ENCODE data around the gene NUP205.

DNA sequence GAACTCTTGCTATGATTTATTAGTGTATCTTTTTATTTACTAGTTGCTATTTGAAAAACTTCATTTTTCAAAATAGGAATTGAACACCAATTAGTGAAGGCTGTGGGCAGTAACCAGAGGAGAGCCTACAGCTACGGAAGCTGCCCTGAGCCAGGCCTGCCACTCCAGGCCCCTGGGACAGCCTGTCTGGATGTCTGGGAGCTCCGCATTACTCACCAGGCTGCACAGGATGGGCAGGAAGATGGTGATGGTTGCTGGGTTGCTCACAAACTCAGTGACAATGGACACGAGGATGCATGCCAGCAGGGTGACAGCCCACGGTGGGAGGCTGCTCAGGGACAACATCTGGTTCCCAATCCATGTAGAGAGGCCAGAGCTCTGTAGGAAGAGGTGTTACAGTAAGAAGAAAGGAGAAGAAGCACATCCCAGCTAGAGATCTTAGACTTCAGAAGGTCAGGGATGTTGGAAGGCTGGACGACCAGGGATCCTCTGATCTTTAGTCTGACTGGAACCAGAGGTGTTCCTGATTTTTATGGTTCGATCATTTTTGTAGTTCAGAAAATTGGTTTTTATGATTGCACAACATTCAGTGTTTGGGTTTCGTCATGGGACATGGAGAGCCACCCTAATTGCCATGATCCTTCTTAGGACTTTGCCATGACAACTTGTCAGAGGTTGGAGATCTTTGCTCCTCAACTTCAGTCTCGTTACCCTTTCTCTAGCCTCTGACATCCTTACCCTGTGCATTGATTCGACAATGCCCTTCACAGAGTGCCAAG lies 127.8 kb downstream of the NUP205 start:
- TF ChIP-seq, protein P1, sequence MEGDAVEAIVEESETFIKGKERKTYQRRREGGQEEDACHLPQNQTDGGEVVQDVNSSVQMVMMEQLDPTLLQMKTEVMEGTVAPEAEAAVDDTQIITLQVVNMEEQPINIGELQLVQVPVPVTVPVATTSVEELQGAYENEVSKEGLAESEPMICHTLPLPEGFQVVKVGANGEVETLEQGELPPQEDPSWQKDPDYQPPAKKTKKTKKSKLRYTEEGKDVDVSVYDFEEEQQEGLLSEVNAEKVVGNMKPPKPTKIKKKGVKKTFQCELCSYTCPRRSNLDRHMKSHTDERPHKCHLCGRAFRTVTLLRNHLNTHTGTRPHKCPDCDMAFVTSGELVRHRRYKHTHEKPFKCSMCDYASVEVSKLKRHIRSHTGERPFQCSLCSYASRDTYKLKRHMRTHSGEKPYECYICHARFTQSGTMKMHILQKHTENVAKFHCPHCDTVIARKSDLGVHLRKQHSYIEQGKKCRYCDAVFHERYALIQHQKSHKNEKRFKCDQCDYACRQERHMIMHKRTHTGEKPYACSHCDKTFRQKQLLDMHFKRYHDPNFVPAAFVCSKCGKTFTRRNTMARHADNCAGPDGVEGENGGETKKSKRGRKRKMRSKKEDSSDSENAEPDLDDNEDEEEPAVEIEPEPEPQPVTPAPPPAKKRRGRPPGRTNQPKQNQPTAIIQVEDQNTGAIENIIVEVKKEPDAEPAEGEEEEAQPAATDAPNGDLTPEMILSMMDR (IDR thresholded peaks at IDR 0.05), result no peak
- no peak for TF ChIP-seq POLR2A (IDR thresholded peaks at IDR 0.05)
